H54 (cell line): Measurements from ENCODE around the gene PROB1.
"Not testable (repeated sequence)": the region's sequence is repeated elsewhere in the genome, so short reads cannot be mapped to it uniquely, and the experiment has no call there.

Source experiments
- DNase-seq: peaks from one replicate; pipeline ENCODE4 v3.0.0; 2011; ENCODE audit warnings: low spot score, mixed read lengths; ENCODE audit not compliant: insufficient read length
- FAIRE-seq: peaks from 3 replicates; lab custom pipeline; 2011; peaks lifted over from hg19 to GRCh38; lab: Jason Lieb, UNC
- POLR2A ChIP-seq: IDR thresholded peaks from 2 replicates; pipeline ENCODE4 v1.6.1; 2011; ENCODE audit warnings: low read depth, mild to moderate bottlenecking, low read length

PROB1 gene

GRCh38 chr5:139394654-139395566, at the start of gene PROB1:
PROB1 (minus strand) TSS chr5:139395104; CDS start chr5:139395081, 23 bp downstream.
- no peak for TF ChIP-seq POLR2A
- DNase-seq (no peak), FAIRE-seq (no peak)

- FAIRE-seq (no peak), DNase-seq (no peak)
- no peak for TF ChIP-seq POLR2A
These were observed 49.0 kb upstream of the PROB1 start for GRCh38 chr5:139443831-139444453.

GRCh38 chr5:139440416-139440815, 45.5 kb upstream of the PROB1 start:
- not testable (repeated sequence) for FAIRE-seq, DNase-seq

- FAIRE-seq = no peak
- DNase-seq = peak; percentile 85
- peak; percentile 28; the same call in 1 of the 2 replicates for TF ChIP-seq POLR2A
These were observed 44.4 kb upstream of the PROB1 start, which contains the start of gene DNAJC18 for GRCh38 chr5:139439013-139439903. DNAJC18 (minus strand) TSS chr5:139439525; CDS start chr5:139439445, 80 bp downstream.

DNA sequence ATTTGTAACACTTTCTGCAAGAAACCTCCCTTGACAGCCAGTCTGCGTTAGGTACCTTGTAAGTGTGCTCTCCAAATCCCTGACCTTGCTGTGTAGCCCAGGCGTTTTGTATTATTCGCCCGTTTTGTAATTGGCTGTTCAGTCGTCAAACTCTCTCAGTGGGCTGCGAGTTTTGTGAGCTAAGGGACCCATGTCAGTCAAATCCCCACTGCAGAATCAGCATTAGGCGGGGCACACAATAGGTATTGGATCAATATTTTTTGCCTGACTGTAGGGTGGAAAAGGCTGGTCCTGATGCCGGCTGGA, 43.8 kb upstream of the PROB1 start:
- TF ChIP-seq POLR2A = no peak
- no peak for DNase-seq
- no peak for FAIRE-seq

- no peak for FAIRE-seq
- no peak for TF ChIP-seq POLR2A
- DNase-seq = no peak
These were observed 40.8 kb upstream of the PROB1 start for GRCh38 chr5:139435676-139436075.

GRCh38 chr5:139431706-139432105, 36.8 kb upstream of the PROB1 start:
- no peak for DNase-seq
- no peak for FAIRE-seq
- no peak for TF ChIP-seq POLR2A

- no peak for DNase-seq
- no peak for TF ChIP-seq POLR2A
- FAIRE-seq = no peak
These were observed 35.1 kb upstream of the PROB1 start for GRCh38 chr5:139430015-139430414.

DNA sequence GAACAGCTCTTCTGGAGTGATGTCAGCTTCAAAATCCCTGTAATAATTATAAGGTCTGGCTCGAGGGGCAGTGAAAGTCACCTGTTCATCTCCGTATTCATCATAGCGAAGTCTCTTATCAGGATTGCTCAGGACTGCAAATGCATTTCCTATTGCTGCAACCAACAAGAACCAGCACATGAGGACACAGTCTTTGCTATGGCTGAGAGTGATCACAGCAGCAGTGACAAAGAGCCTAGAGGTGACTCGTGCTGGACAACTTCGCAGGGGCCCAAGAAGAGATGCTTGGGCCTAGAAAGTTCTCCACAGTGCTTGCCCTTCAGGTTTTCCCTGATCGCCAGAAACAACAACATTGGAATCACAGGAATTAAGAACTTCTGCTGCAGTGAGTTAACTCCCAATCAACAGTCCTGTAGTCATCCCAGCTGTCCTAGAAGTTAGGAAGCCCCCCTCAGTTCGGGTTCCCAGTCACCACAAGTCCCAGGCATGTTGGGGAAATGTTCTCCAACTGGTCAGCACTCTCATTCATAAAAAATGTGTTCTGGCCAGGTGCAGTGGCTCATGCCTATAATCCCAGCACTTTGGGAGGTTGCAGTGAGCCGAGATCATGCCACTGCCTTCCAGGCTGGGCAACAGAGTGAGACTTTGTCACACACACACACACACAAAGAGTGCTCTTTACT, 31.4 kb upstream of the PROB1 start:
- no peak for FAIRE-seq
- no peak for TF ChIP-seq POLR2A
- DNase-seq = no peak

GRCh38 chr5:139425497-139425896, 30.6 kb upstream of the PROB1 start:
- TF ChIP-seq POLR2A = no peak
- no peak for FAIRE-seq

GRCh38 chr5:139422307-139422893, 27.5 kb upstream of the PROB1 start:
- FAIRE-seq (peak; percentile 75), DNase-seq (peak; percentile 46)
- TF ChIP-seq POLR2A = no peak

More at GRCh38 chr5:139425497-139425896, 30.6 kb upstream of the PROB1 start:
- DNase-seq = no peak

DNA sequence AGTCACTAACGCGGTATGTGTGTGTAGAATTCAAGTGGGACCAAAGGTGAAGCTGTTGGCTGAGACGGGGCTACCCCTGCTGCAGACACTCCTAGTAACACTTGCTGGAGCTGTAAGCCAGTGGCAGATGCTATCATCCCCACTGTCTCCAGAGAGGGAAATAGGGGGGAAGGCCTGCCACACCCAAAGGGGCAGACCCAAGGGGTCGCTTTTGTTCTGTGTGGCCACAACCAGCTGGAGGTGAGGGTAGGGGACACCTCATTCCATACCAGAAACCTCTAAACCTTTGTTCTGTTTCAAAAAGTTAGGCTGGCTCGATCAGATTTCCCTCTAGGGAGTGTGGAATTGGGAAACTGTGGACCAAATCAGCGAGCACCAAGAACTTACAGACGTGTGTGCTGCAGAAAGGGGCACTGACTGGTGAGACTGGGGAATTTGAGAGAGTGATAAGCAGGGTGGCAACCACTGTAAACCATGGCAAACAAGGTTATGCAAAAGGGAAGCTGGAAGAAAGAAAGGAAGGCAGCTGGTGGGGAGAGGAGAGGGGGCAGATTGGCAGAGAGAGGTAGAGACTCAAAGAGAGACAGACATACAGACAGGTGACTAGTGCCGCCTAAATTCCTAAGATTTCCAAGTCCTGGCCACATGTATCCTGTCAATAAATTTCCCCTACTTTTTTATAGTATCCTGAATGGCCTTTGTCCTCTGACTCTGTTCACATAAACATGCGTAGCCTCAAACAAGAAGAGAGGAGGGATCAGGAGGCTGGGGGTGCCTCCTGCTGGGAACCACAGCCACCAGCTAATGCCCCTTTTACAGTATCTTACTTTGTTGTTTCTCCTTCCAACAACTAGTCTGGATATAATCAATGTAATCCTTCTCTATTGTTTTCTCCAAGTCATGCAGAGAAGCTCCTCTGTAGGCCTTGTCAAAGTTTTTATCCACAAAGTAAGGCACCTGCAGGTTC, 24.6 kb upstream of the PROB1 start:
- FAIRE-seq = no peak
- no peak for DNase-seq
- TF ChIP-seq POLR2A = no peak
